DOHH2 (cell line): ENCODE measurements around the gene SHISA2.

Source experiments
- H3F3A ChIP-seq: fragments of 200-600 bp; sonication (generic), shearing (Covaris generic); 2 replicates; pipeline ENCODE4 v1.6.0; 2016; ENCODE audit warnings: antibody characterized with exemption, mild to moderate bottlenecking; ENCODE audit not compliant: control insufficient read depth, insufficient read depth
- H3K27ac ChIP-seq: fragments of 200-600 bp; sonication (generic); 2 replicates; pipeline ENCODE4 v1.5.1; 2014; ENCODE audit warnings: low read depth, mild to moderate bottlenecking, low read length, moderate library complexity
- H3K27me3 ChIP-seq: fragments of 200-600 bp; sonication (generic); 2 replicates; pipeline ENCODE4 v1.6.1; 2014; ENCODE audit warnings: mild to moderate bottlenecking, low read length, mixed read lengths; ENCODE audit not compliant: control insufficient read depth
- H3K36me3 ChIP-seq: fragments of 200-600 bp; sonication (generic); 2 replicates; pipeline ENCODE4 v1.6.1; 2014; ENCODE audit warnings: mild to moderate bottlenecking, low read length, moderate library complexity, mixed read lengths; ENCODE audit not compliant: control insufficient read depth
- H3K4me1 ChIP-seq: fragments of 200-600 bp; sonication (generic); 2 replicates; pipeline ENCODE4 v1.6.1; 2014; ENCODE audit warnings: mild to moderate bottlenecking, low read length, mixed read lengths; ENCODE audit not compliant: control insufficient read depth
- H3K4me2 ChIP-seq: fragments of 200-600 bp; sonication (generic); 2 replicates; pipeline ENCODE4 v1.6.0; 2014; ENCODE audit warnings: mild to moderate bottlenecking, low read length, moderate library complexity
- H3K4me3 ChIP-seq: fragments of 200-600 bp; sonication (generic); 2 replicates; pipeline ENCODE4 v1.5.1; 2014; ENCODE audit warnings: mild to moderate bottlenecking, low read length, mixed read lengths
- H3K79me2 ChIP-seq: fragments of 200-600 bp; sonication (generic); 2 replicates; pipeline ENCODE4 v1.6.1; 2014; ENCODE audit warnings: mild to moderate bottlenecking, low read length, mixed read lengths; ENCODE audit not compliant: control insufficient read depth
- H3K9me2 ChIP-seq: fragments of 200-600 bp; sonication (generic); replicated peaks from 2 replicates; pipeline ENCODE4 v1.6.1; 2014; ENCODE audit warnings: mild to moderate bottlenecking, low read length, mixed read lengths; ENCODE audit not compliant: control insufficient read depth
- H3K9me3 ChIP-seq: fragments of 200-600 bp; sonication (generic); 2 replicates; pipeline ENCODE4 v1.6.1; 2014; ENCODE audit warnings: antibody characterized with exemption, low read length, mixed read lengths; ENCODE audit not compliant: control insufficient read depth, insufficient read depth
- H4K20me1 ChIP-seq: fragments of 200-600 bp; sonication (generic); 2 replicates; pipeline ENCODE4 v1.6.0; 2014; ENCODE audit warnings: low read depth, mild to moderate bottlenecking, antibody characterized with exemption, low read length, moderate library complexity; ENCODE audit not compliant: control insufficient read depth, insufficient read depth
- EZH2phosphoT487 ChIP-seq: fragments of 200-600 bp; sonication (generic); IDR thresholded peaks from 2 replicates; pipeline ENCODE4 v1.6.1; 2017; ENCODE audit warnings: borderline replicate concordance, mild to moderate bottlenecking, antibody characterized with exemption, low read length, moderate library complexity, mixed read lengths
- TF ChIP-seq, protein P1 (sequence below): fragments of 200-600 bp; sonication (generic); IDR thresholded peaks from one replicate; pipeline ENCODE4 v1.5.1; 2014; ENCODE audit warnings: antibody characterized with exemption, mild to moderate bottlenecking, low read depth, low read length; ENCODE audit not compliant: poor library complexity, severe bottlenecking

The SHISA2 gene

DNA sequence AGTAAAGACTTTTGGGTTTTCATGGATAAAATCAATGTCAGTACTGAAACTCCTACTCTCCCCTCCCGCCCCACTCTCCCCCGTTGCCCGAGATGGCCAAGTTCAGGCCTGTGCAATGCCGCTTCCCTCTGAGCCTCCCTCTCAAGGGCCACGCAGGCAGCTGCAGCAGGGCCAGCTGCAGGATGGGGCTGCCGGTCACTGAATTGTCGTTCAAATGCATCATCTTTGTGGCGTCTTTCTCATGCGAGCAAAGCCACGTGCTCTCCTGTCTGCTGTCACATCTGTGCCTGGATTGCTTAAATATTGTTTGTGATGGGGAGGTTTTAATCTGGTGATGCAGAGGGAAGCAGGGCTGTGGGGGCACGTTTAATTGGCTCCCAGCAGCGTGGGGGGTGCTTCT, 26.6 kb downstream of the SHISA2 start:
- no peaks in the 10 kb centered on the region for H3K79me2 ChIP-seq
- H3K4me3 ChIP-seq, result no peak overlapping the region
- H3K9me3 ChIP-seq, result no peaks in the 10 kb centered on the region
- H3K36me3 ChIP-seq, result no peaks in the 10 kb centered on the region
- H3K4me2 ChIP-seq, result no peak overlapping the region
- H3F3A ChIP-seq, result no peaks in the 10 kb centered on the region
- no peaks in the 10 kb centered on the region for H3K4me1 ChIP-seq
- no peaks in the 10 kb centered on the region for H4K20me1 ChIP-seq
- no peaks in the 10 kb centered on the region for H3K27me3 ChIP-seq
- H3K27ac ChIP-seq, result no peak overlapping the region
- no peak for TF ChIP-seq EZH2phosphoT487
- TF ChIP-seq, protein P1, sequence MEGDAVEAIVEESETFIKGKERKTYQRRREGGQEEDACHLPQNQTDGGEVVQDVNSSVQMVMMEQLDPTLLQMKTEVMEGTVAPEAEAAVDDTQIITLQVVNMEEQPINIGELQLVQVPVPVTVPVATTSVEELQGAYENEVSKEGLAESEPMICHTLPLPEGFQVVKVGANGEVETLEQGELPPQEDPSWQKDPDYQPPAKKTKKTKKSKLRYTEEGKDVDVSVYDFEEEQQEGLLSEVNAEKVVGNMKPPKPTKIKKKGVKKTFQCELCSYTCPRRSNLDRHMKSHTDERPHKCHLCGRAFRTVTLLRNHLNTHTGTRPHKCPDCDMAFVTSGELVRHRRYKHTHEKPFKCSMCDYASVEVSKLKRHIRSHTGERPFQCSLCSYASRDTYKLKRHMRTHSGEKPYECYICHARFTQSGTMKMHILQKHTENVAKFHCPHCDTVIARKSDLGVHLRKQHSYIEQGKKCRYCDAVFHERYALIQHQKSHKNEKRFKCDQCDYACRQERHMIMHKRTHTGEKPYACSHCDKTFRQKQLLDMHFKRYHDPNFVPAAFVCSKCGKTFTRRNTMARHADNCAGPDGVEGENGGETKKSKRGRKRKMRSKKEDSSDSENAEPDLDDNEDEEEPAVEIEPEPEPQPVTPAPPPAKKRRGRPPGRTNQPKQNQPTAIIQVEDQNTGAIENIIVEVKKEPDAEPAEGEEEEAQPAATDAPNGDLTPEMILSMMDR, result no peak
- no peaks in the 10 kb centered on the region for H3K9me2 ChIP-seq

DNA sequence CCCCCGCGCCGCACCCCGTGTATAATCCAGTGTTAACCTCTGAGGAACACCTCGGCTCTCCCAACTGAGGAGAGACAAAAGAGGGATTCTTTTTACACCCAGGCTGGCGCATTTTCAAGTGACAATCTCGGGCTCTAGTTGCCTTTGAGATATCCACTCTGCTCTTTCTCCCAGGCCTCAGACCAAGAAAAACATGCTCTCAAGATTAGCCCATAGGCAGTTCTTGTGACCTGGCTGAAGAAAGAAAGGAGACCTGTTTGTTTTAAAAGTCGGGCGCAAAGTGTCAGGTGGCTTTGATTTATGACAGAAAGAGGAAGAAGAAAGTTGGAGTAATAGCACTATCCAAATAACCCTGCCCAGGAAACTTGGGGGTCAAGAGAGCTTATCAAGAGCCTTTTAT, 27.3 kb downstream of the SHISA2 start:
- Histone ChIP-seq H3K9me2 (no peaks in the 10 kb centered on the region), H3K27ac (no peak overlapping the region), H3K4me2 (no peak overlapping the region), H3K79me2 (no peaks in the 10 kb centered on the region), H3K4me1 (no peaks in the 10 kb centered on the region), H3K36me3 (no peaks in the 10 kb centered on the region), H3K9me3 (no peaks in the 10 kb centered on the region), H3K27me3 (no peaks in the 10 kb centered on the region), H4K20me1 (no peaks in the 10 kb centered on the region), H3F3A (no peaks in the 10 kb centered on the region), H3K4me3 (no peak overlapping the region)
- TF ChIP-seq, protein P1, result no peak
- TF ChIP-seq EZH2phosphoT487, result no peak

DNA sequence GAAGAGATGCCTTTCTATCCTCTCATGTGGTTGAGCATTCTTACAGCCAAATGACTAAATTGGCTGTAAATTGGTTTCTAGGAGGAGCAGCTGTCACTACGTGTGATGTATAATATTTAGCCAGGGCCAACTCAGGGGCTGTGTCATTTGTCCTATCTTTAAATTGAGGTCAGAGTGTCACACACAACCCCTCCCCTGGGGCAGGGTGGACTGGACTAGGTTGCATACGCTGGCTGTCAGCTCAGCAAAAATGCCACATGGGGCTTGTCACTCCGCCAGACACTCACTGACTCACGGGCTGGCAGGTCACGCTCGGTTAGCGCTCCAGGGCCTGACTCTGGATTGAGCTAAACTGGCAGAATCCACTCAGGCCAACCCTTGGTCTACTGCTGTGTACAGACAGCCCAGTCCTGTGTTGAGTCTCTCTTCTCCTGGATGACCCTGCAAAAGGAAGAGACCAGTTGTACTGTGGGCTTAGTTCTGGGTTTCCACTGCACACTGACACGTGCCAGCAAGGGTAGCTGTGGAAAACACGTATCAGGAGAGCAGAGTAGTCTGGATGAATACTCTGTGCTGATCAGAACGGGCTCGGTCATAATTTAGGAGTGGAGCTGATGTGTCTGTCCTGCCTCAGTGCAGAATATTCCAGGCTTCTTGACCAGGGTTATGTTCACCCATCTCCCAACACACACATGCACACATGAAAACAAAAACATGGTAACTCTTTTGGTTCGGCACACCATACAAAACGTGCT, 29.1 kb downstream of the SHISA2 start:
- Histone ChIP-seq H3K4me2 (no peak overlapping the region), H3K36me3 (no peaks in the 10 kb centered on the region), H3K4me1 (no peaks in the 10 kb centered on the region), H3K9me2 (no peaks in the 10 kb centered on the region), H3K9me3 (no peaks in the 10 kb centered on the region), H3F3A (no peaks in the 10 kb centered on the region), H3K27ac (no peak overlapping the region), H4K20me1 (no peaks in the 10 kb centered on the region), H3K27me3 (no peaks in the 10 kb centered on the region), H3K4me3 (no peak overlapping the region), H3K79me2 (no peaks in the 10 kb centered on the region)
- TF ChIP-seq, protein P1, result no peak
